ENCODE results near the gene LY86. TPM values are rescaled to one million over a fixed set of nuclear protein-coding genes. Genes with fewer than 3 reads are reported as not detected.

LY86 gene
- total and polyA plus RNA-seq, 2 donors (not counting 1 experiment from before 2014, with no cell fraction given): not detected

DNA sequence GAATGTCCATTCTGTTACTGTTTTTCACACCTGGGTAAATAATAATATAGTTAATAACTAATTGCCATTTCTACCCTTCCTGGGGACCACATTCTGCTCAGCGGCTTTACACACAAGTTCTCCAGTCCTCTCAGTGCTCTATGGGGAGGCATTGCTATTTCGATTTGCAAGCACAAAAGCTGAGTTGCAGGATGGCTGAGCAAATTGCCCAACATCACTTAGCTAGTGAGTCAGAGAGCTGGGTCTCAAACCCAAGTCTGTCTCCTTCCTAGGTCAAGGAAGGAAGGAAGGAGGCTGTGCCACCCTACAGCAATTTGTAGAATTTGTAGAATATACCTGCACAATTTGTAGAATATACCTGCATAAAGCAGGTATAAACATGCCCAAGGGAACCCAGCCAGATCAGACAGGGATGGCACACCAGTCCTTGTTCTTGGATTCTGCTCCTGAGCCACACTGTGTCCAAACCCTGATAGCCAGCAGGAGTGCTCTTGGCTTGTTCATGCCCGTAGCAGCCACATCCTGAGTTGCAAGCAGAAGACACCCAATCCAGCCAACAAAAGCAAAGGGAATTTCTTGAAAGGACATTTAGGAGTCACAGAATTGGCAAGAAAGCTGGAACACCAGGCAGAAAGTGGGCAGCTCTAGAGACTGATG, 56.9 kb downstream of the LY86 start:
- H3K4me1 ChIP-seq (ENCODE audit: control insufficient read depth, extremely low read depth, insufficient read depth, low read length): no peaks in the 10 kb centered on the region
- no peaks in the 10 kb centered on the region for H4K20me1 ChIP-seq (ENCODE audit: control insufficient read depth, extremely low read depth, insufficient read depth, low read length)
- TF ChIP-seq EZH2 (IDR thresholded peaks at IDR 0.05; ENCODE audit: low read length, missing control alignments): no peak
- TF ChIP-seq, protein P1, sequence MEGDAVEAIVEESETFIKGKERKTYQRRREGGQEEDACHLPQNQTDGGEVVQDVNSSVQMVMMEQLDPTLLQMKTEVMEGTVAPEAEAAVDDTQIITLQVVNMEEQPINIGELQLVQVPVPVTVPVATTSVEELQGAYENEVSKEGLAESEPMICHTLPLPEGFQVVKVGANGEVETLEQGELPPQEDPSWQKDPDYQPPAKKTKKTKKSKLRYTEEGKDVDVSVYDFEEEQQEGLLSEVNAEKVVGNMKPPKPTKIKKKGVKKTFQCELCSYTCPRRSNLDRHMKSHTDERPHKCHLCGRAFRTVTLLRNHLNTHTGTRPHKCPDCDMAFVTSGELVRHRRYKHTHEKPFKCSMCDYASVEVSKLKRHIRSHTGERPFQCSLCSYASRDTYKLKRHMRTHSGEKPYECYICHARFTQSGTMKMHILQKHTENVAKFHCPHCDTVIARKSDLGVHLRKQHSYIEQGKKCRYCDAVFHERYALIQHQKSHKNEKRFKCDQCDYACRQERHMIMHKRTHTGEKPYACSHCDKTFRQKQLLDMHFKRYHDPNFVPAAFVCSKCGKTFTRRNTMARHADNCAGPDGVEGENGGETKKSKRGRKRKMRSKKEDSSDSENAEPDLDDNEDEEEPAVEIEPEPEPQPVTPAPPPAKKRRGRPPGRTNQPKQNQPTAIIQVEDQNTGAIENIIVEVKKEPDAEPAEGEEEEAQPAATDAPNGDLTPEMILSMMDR (conservative IDR thresholded peaks at IDR 0.05 in 1 of 2, IDR thresholded peaks at IDR 0.05 in 1 of 2; ENCODE audit: low read depth in 1 of 2, low read length in 2 of 2): no peak

DNA sequence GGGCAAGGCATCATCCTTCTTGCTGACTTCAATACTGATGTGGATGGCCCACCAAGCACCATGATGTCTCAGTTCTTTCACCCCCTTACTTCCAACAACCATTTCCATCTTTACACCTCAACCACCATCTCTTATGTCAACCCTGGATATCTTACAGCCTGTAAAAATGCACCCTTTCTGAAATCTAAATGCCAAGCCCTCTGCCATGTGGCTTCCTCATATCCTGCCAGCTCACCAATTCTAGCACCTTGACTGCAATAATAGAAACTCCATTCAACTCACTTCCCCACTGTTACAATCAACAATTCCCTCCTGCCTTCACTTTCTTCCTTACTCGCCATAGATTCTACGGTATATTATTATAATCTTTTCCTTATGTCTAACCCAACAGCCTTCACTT, 57.9 kb downstream of the LY86 start:
- TF ChIP-seq, protein P1 (conservative IDR thresholded peaks at IDR 0.05 in 1 of 2, IDR thresholded peaks at IDR 0.05 in 1 of 2; ENCODE audit: low read depth in 1 of 2, low read length in 2 of 2): no peak
- TF ChIP-seq EZH2 (IDR thresholded peaks at IDR 0.05; ENCODE audit: low read length, missing control alignments): no peak
- no peaks in the 10 kb centered on the region for H3K36me3 ChIP-seq (ENCODE audit: control insufficient read depth, insufficient read depth, low read length)
- no peaks in the 10 kb centered on the region for H4K20me1 ChIP-seq (ENCODE audit: control insufficient read depth, extremely low read depth, insufficient read depth, low read length)
- H3K79me2 ChIP-seq (ENCODE audit: control insufficient read depth, insufficient read depth, low read length): no peaks in the 10 kb centered on the region
- no peaks in the 10 kb centered on the region for H3K27me3 ChIP-seq (ENCODE audit: control insufficient read depth, insufficient read depth, low read length)
- H3K4me3 ChIP-seq (replicated peaks in 1 of 4; ENCODE audit: control extremely low read depth in 1 of 4, insufficient read depth in 1 of 4, low read depth in 3 of 4, low read length in 4 of 4): no peak overlapping the region
- no peak overlapping the region for H3K9ac ChIP-seq (ENCODE audit: insufficient read depth, low read length)
- no peak overlapping the region for H2AFZ ChIP-seq (ENCODE audit: low read length)
- no peak overlapping the region for H3K27ac ChIP-seq (ENCODE audit: insufficient read depth, low read length)
- DNase-seq (ENCODE audit: low read depth in 2 of 2): no peak
- no peaks in the 10 kb centered on the region for H3K9me3 ChIP-seq (ENCODE audit: control insufficient read depth, insufficient read depth, low read depth, low read length)
- no peaks in the 10 kb centered on the region for H3K4me1 ChIP-seq (ENCODE audit: control insufficient read depth, extremely low read depth, insufficient read depth, low read length)
- no peak overlapping the region for H3K4me2 ChIP-seq (ENCODE audit: extremely low read depth, insufficient read depth, low read length)

More for the DNA sequence above, 56.9 kb downstream of the LY86 start:
- Histone ChIP-seq H2AFZ (ENCODE audit: low read length) (no peak overlapping the region), H3K4me3 (replicated peaks in 1 of 4; ENCODE audit: control extremely low read depth in 1 of 4, insufficient read depth in 1 of 4, low read depth in 3 of 4, low read length in 4 of 4) (no peak overlapping the region), H3K9ac (ENCODE audit: insufficient read depth, low read length) (no peak overlapping the region), H3K27me3 (ENCODE audit: control insufficient read depth, insufficient read depth, low read length) (no peaks in the 10 kb centered on the region), H3K9me3 (ENCODE audit: control insufficient read depth, insufficient read depth, low read depth, low read length) (no peaks in the 10 kb centered on the region), H3K79me2 (ENCODE audit: control insufficient read depth, insufficient read depth, low read length) (no peaks in the 10 kb centered on the region), H3K4me2 (ENCODE audit: extremely low read depth, insufficient read depth, low read length) (no peak overlapping the region), H3K27ac (ENCODE audit: insufficient read depth, low read length) (no peak overlapping the region), H3K36me3 (ENCODE audit: control insufficient read depth, insufficient read depth, low read length) (no peaks in the 10 kb centered on the region)
- DNase-seq (ENCODE audit: low read depth in 2 of 2): no peak

GRCh38 chr6:6646859-6647258, 58.3 kb downstream of the LY86 start:
- Histone ChIP-seq H3K4me1 (ENCODE audit: control insufficient read depth, extremely low read depth, insufficient read depth, low read length) (no peaks in the 10 kb centered on the region), H3K27ac (ENCODE audit: insufficient read depth, low read length) (no peak overlapping the region), H3K9ac (ENCODE audit: insufficient read depth, low read length) (no peak overlapping the region), H3K36me3 (ENCODE audit: control insufficient read depth, insufficient read depth, low read length) (no peaks in the 10 kb centered on the region), H3K4me3 (replicated peaks in 1 of 4; ENCODE audit: control extremely low read depth in 1 of 4, insufficient read depth in 1 of 4, low read depth in 3 of 4, low read length in 4 of 4) (no peak overlapping the region), H3K79me2 (ENCODE audit: control insufficient read depth, insufficient read depth, low read length) (no peaks in the 10 kb centered on the region), H3K4me2 (ENCODE audit: extremely low read depth, insufficient read depth, low read length) (no peak overlapping the region), H3K9me3 (ENCODE audit: control insufficient read depth, insufficient read depth, low read depth, low read length) (no peaks in the 10 kb centered on the region), H4K20me1 (ENCODE audit: control insufficient read depth, extremely low read depth, insufficient read depth, low read length) (no peaks in the 10 kb centered on the region), H2AFZ (ENCODE audit: low read length) (no peak overlapping the region), H3K27me3 (ENCODE audit: control insufficient read depth, insufficient read depth, low read length) (no peaks in the 10 kb centered on the region)
- DNase-seq (ENCODE audit: low read depth in 2 of 2): no peak
- TF ChIP-seq, protein P1 (conservative IDR thresholded peaks at IDR 0.05 in 1 of 2, IDR thresholded peaks at IDR 0.05 in 1 of 2; ENCODE audit: low read depth in 1 of 2, low read length in 2 of 2): no peak
- no peak for TF ChIP-seq EZH2 (IDR thresholded peaks at IDR 0.05; ENCODE audit: low read length, missing control alignments)
